ENCODE measurements around the gene SNRPD3. TPM values are rescaled to one million over a fixed set of nuclear protein-coding genes. Genes with fewer than 3 reads are reported as not detected.

SNRPD3 gene
- total RNA-seq, 1 experiment from 2014 or later, result 270 TPM

DNA sequence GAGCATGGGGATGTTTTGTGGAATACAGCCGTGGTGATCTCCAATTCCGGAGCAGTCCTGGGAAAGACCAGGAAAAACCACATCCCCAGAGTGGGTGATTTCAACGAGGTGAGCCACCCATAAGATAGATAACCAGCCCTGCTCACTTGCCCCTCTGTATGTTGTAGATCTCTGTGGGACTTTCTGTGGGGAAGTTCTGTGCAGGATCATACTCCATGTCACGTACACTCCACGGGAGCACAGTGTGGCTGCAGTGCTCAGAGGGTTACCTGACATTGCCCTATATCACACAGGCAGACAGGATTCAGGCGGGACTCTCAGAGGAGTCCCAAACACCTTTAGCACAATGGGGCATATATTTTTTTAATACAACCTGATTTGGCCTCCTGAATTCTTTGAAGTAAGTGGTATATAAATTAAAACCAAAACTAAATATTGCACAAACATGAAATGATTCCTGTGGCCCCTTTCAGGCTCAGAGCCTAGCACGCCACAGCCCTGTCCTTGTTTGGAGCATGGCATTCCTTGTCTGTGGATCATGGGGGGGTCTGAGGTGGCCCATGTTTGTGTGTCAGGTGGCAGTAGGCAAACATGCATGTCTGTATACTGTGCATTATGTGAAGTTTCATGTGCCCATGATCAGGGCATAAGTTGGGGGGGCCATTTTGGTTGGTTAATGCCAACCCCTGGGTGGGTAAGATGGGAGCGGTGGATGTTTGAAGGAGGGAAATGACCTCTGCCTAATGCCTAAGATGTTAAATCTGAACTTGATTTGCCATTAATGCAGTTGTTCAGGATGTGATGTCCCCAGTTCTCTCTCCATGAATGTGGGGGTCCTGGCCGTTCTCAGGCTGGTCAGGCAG is 42.2 kb upstream of the SNRPD3 start:
- Histone ChIP-seq H3K9ac (ENCODE audit: low read length) (no peak overlapping the region), H4K20me1 (ENCODE audit: low read length) (no peaks in the 10 kb centered on the region), H2AFZ (ENCODE audit: low read length) (no peak overlapping the region), H3K36me3 (ENCODE audit: low read depth, low read length) (no peaks in the 10 kb centered on the region), H3K27ac (ENCODE audit: low read length) (no peak overlapping the region), H3K79me2 (ENCODE audit: low read length) (no peaks in the 10 kb centered on the region), H3K4me1 (ENCODE audit: insufficient read depth, low read length) (no peaks in the 10 kb centered on the region), H3K9me3 (ENCODE audit: low read length) (no peaks in the 10 kb centered on the region), H3K4me3 (ENCODE audit: low read length) (no peak overlapping the region), H3K4me2 (ENCODE audit: low read length) (no peak overlapping the region), H3K9me2 (replicated peaks; ENCODE audit: low read length) (no peaks in the 10 kb centered on the region), H3K27me3 (ENCODE audit: low read length) (no peaks in the 10 kb centered on the region), H3F3A (ENCODE audit: low read length, unreplicated experiment) (no peaks in the 10 kb centered on the region)
- no TSS peak for BruUV-seq (replicated peaks)
- ChIA-PET POLR2A (ENCODE audit: unreplicated experiment) (no interaction called here), CTCF (no interaction called here)
- DNase-seq, result no peak
- no peak for TF ChIP-seq EZH2phosphoT487 (IDR thresholded peaks at IDR 0.05; ENCODE audit: borderline replicate concordance, low read length)
- no peak for TF ChIP-seq EZH2 (IDR thresholded peaks at IDR 0.05; ENCODE audit: low read length, unreplicated experiment)
- no peak for TF ChIP-seq CTCF (conservative IDR thresholded peaks at IDR 0.05; ENCODE audit: low read depth, low read length)
- intact Hi-C loops (cut with micrococcal nuclease), result no loop called here
- ATAC-seq, result no peak

DNA sequence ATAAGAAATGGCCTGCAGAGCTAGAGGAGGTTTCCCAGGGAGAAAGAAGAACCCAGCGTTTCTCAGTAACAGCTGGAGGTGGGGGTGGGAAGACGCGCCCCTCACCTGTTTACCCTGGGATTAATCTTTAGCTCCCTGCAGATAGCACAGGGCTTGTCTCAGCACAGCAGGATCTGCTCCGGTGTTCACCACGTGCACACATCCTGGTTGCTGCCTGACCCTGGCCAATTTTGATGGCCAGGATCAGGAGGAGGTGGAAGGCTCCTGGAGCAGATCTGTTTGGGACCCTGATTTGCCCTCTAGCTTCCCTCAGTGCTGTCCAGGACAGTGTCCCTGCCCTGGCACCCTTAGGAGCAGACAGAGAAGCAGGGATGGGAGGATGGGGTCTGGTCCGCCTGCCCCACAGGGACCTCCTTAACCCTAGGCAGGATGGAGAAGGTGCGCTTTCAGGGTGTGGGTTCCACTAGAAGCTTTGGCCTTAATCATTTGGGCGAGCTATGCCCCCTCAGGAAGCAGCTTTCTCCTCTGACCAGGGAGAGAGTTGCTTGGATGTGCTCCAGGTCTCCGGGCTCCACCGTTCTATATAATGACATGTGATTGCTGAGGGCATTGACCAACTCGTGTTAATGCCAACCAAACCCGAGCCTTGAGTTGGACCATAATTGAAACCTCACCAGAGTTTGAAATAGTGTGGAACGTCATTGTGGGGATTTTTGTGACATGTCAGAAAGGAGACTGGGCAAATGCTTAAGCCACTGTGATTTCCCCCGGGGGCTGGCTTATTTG is 41.4 kb upstream of the SNRPD3 start:
- H3K36me3 ChIP-seq (ENCODE audit: low read depth, low read length), result no peaks in the 10 kb centered on the region
- no peak overlapping the region for H3K27ac ChIP-seq (ENCODE audit: low read length)
- H3F3A ChIP-seq (ENCODE audit: low read length, unreplicated experiment), result no peaks in the 10 kb centered on the region
- no peak for TF ChIP-seq EZH2phosphoT487 (IDR thresholded peaks at IDR 0.05; ENCODE audit: borderline replicate concordance, low read length)
- no peak for TF ChIP-seq CTCF (conservative IDR thresholded peaks at IDR 0.05; ENCODE audit: low read depth, low read length)
- TF ChIP-seq EZH2 (IDR thresholded peaks at IDR 0.05; ENCODE audit: low read length, unreplicated experiment), result no peak
- ATAC-seq (no peak), DNase-seq (no peak)
- no peaks in the 10 kb centered on the region for H3K9me3 ChIP-seq (ENCODE audit: low read length)
- H3K4me2 ChIP-seq (ENCODE audit: low read length), result no peak overlapping the region
- H3K4me1 ChIP-seq (ENCODE audit: insufficient read depth, low read length), result no peaks in the 10 kb centered on the region
- ChIA-PET POLR2A (ENCODE audit: unreplicated experiment) (no interaction called here), CTCF (no interaction called here)
- no TSS peak for BruUV-seq (replicated peaks)
- no peaks in the 10 kb centered on the region for H3K27me3 ChIP-seq (ENCODE audit: low read length)
- no peak overlapping the region for H3K9ac ChIP-seq (ENCODE audit: low read length)
- no peak overlapping the region for H2AFZ ChIP-seq (ENCODE audit: low read length)
- no peaks in the 10 kb centered on the region for H3K79me2 ChIP-seq (ENCODE audit: low read length)
- intact Hi-C loops (cut with micrococcal nuclease), result no loop called here
- no peak overlapping the region for H3K4me3 ChIP-seq (ENCODE audit: low read length)
- no peaks in the 10 kb centered on the region for H4K20me1 ChIP-seq (ENCODE audit: low read length)
- no peaks in the 10 kb centered on the region for H3K9me2 ChIP-seq (replicated peaks; ENCODE audit: low read length)

- Histone ChIP-seq H3K27me3 (ENCODE audit: low read length) (no peaks in the 10 kb centered on the region), H3K9me3 (ENCODE audit: low read length) (no peaks in the 10 kb centered on the region), H4K20me1 (ENCODE audit: low read length) (no peaks in the 10 kb centered on the region), H3K9ac (ENCODE audit: low read length) (no peak overlapping the region), H2AFZ (ENCODE audit: low read length) (no peak overlapping the region), H3K79me2 (ENCODE audit: low read length) (no peaks in the 10 kb centered on the region), H3K36me3 (ENCODE audit: low read depth, low read length) (no peaks in the 10 kb centered on the region), H3K27ac (ENCODE audit: low read length) (no peak overlapping the region), H3K9me2 (replicated peaks; ENCODE audit: low read length) (no peaks in the 10 kb centered on the region), H3K4me3 (ENCODE audit: low read length) (no peak overlapping the region), H3K4me1 (ENCODE audit: insufficient read depth, low read length) (no peaks in the 10 kb centered on the region), H3K4me2 (ENCODE audit: low read length) (no peak overlapping the region), H3F3A (ENCODE audit: low read length, unreplicated experiment) (no peaks in the 10 kb centered on the region)
- intact Hi-C loops (cut with micrococcal nuclease), result no loop called here
- no TSS peak for BruUV-seq (replicated peaks)
- ChIA-PET CTCF (no interaction called here), POLR2A (ENCODE audit: unreplicated experiment) (no interaction called here)
- ATAC-seq (no peak), DNase-seq (no peak)
- TF ChIP-seq CTCF (conservative IDR thresholded peaks at IDR 0.05; ENCODE audit: low read depth, low read length) (no peak), EZH2phosphoT487 (IDR thresholded peaks at IDR 0.05; ENCODE audit: borderline replicate concordance, low read length) (no peak), EZH2 (IDR thresholded peaks at IDR 0.05; ENCODE audit: low read length, unreplicated experiment) (no peak)
Measured at GRCh38 chr22:24515027-24515338, 40.8 kb upstream of the SNRPD3 start.

All from PC-3 (cell line).